BE2C (cell line): ENCODE measurements around the gene IMPACT.

Source experiments
- DNase-seq: peaks from one replicate; pipeline ENCODE4 v3.0.0-alpha.2; 2020
- H3K27me3 ChIP-seq: fragments of 250-450 bp; sonication (Bioruptor Pico); 2 replicates; pipeline ENCODE4 v1.5.1; 2020; ENCODE audit warnings: mild to moderate bottlenecking
- H3K36me3 ChIP-seq: fragments of 250-450 bp; sonication (Bioruptor Pico); 2 replicates; pipeline ENCODE4 v1.5.1; 2020; ENCODE audit warnings: mild to moderate bottlenecking
- H3K4me1 ChIP-seq: fragments of 250-450 bp; sonication (Bioruptor Pico); 2 replicates; pipeline ENCODE4 v1.5.1; 2020
- H3K4me3 ChIP-seq: 2 replicates; pipeline ENCODE4 v1.5.1; 2011; ENCODE audit warnings: low read depth, low read length
- H3K9me3 ChIP-seq: fragments of 250-450 bp; sonication (Bioruptor Pico); 2 replicates; pipeline ENCODE4 v1.5.1; 2020
- CTCF ChIP-seq: IDR thresholded peaks from 2 replicates; pipeline ENCODE4 v1.5.1; 2012; ENCODE audit warnings: mild to moderate bottlenecking, low read depth, low read length

IMPACT gene

DNA sequence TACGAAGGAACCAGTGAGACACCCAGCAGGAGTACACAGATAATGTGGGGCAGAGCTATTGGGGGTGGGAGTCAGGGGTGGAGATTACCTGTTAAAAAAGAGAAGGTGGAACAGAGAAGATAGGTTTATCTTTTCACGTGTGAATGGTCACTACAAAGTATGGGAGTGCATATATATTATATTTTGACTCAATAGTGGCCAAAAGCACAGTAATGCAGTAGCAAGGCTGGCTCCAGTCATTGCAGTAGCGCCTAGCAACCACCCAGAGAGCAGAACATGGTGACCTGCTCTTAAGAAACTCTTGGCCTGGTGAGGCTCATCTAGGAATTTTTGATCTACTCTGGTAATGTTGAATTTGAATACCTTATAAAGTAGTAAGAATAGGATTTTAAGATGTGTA is 1.0 kb downstream of the IMPACT start:
- DNase-seq = no peak
- H3K36me3 ChIP-seq = no peaks in the 10 kb centered on the region
- TF ChIP-seq CTCF = no peak
- peak overlapping the region; percentile 68 for H3K4me3 ChIP-seq
- H3K9me3 ChIP-seq = no peaks in the 10 kb centered on the region
- H3K4me1 ChIP-seq = no peaks in the 10 kb centered on the region
- H3K27me3 ChIP-seq = no peaks in the 10 kb centered on the region

DNA sequence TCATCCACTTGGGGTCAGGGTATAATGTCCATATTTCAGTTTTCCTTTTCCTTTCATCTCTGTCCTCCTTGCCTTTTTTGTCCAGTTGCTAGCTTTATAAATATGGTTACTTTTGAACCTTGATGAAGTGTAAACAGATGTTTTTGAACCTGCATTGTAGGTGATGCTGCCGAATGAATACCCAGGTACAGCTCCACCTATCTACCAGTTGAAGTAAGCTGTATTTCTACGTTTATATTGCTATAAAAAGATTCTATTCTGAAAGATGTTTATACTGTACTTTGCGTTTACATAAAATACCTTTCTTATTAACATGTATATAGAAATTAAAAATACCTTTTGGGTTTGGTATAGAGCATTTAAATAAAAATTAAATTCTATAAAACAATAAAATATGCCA is 2.2 kb downstream of the IMPACT start:
- Histone ChIP-seq H3K36me3 (no peaks in the 10 kb centered on the region), H3K4me1 (no peaks in the 10 kb centered on the region), H3K4me3 (no peak overlapping the region), H3K9me3 (no peaks in the 10 kb centered on the region), H3K27me3 (no peaks in the 10 kb centered on the region)
- 0 out of 2 replicates have a peak, but pooled peaks have one; percentile 2 for TF ChIP-seq CTCF
- no peak for DNase-seq

DNA sequence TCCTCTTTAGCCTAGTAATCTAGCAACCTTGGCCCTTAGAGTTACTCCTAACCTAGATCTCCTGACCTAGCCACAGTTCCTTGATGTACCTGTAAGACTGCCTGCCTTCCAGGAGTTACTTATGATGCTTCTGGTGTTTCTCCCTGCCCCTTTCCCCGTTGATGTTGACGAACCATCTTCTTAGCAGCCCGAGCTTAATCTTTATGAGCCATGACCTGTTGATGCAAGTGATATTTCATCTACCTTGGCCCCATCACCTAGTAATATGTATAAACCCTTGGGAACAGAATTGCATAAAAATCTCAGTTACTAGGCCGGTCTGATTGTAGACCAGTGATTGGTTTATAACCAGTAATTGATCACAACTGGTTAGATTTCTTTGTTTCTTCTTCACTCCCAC is 2.7 kb downstream of the IMPACT start:
- Histone ChIP-seq H3K4me1 (no peaks in the 10 kb centered on the region), H3K36me3 (no peaks in the 10 kb centered on the region), H3K27me3 (no peaks in the 10 kb centered on the region), H3K4me3 (no peak overlapping the region), H3K9me3 (no peaks in the 10 kb centered on the region)
- DNase-seq = no peak
- no peak for TF ChIP-seq CTCF

GRCh38 chr18:24432618-24433017 is 6.1 kb downstream of the IMPACT start:
- Histone ChIP-seq H3K36me3 (no peaks in the 10 kb centered on the region), H3K4me3 (no peak overlapping the region), H3K9me3 (no peaks in the 10 kb centered on the region), H3K27me3 (no peaks in the 10 kb centered on the region), H3K4me1 (no peaks in the 10 kb centered on the region)
- TF ChIP-seq CTCF = no peak
- no peak for DNase-seq

- no peaks in the 10 kb centered on the region for H3K36me3 ChIP-seq
Measured at GRCh38 chr18:24436939-24437338, 10.5 kb downstream of the IMPACT start.

GRCh38 chr18:24443870-24444269 is 17.4 kb downstream of the IMPACT start:
- Histone ChIP-seq H3K9me3 (no peaks in the 10 kb centered on the region), H3K27me3 (no peaks in the 10 kb centered on the region), H3K36me3 (no peaks in the 10 kb centered on the region), H3K4me1 (no peaks in the 10 kb centered on the region), H3K4me3 (no peak overlapping the region)
- TF ChIP-seq CTCF = no peak
- DNase-seq = no peak

More at GRCh38 chr18:24436939-24437338, 10.5 kb downstream of the IMPACT start:
- DNase-seq = no peak
- no peak overlapping the region for H3K4me3 ChIP-seq
- H3K27me3 ChIP-seq = no peaks in the 10 kb centered on the region
- no peaks in the 10 kb centered on the region for H3K9me3 ChIP-seq
- H3K4me1 ChIP-seq = no peaks in the 10 kb centered on the region
- no peak for TF ChIP-seq CTCF
